Adipose tissue (tissue), 3 donors: Measurements from ENCODE around the gene OR8J3. TPM values are rescaled to one million over a fixed set of nuclear protein-coding genes. Genes with fewer than 3 reads are reported as not detected.
"Not testable (repeated sequence)": the region's sequence is repeated elsewhere in the genome, so short reads cannot be mapped to it uniquely, and the experiment has no call there.

Experiments used
- H3K27ac ChIP-seq: one replicate; pipeline ENCODE4 v1.5.1; 2013; ENCODE audit warnings: low read depth, low read length
- WGBS, 3 donors: extraction: QIAGEN DNeasy Blood & Tissue Kit; methylation state at CpG; one replicate each; pipeline ENCODE4 v1.1.7; 2013; 5-methylcytosine and 5-hydroxymethylcytosine counted together
- polyA plus RNA-seq, 3 donors: library from polyadenylated mRNA; stranded (reverse); fragments of 200-250 nt; gene quantifications; one replicate each; pipeline ENCODE4 v1.2.3, GENCODE V29; 2013
- donor health status: healthy with polysubstance abuse.
- donor health status: Bipolar disorder and iron deficiency.
- donor health status: healthy.

Gene OR8J3, protein sequence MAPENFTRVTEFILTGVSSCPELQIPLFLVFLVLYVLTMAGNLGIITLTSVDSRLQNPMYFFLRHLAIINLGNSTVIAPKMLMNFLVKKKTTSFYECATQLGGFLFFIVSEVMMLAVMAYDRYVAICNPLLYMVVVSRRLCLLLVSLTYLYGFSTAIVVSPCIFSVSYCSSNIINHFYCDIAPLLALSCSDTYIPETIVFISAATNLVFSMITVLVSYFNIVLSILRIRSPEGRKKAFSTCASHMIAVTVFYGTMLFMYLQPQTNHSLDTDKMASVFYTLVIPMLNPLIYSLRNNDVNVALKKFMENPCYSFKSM
- polyA plus RNA-seq, result not detected

DNA sequence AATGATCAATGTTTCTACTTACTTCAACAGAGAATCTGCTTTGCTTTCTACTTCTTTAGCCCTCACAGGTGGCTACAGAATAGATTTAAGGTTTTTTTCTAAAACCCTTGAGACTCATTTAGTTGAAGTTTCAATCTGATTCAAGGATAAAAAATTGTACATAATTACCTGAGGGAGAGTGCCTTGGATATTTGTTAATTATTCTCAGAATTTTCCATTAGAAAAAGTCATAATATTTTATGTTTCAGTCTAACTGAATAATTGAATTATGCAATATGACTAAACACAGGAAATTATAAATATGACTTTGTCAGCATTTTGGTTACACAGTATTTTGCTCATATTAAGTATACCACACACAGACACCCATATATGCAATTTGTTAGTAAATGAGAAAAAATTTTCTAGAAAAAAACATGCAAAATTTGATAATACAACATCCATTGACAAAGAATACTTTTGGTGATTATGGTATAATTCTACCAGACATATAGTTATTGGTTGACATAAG, at the start of gene OR8J3:
Gene OR8J3 (minus strand): TSS at position 51 of the 511 bp plus-strand sequence. CDS start 2,483 bp downstream, outside the sequence.
- H3K27ac ChIP-seq, result no peak within 1 kb of the TSS

DNA sequence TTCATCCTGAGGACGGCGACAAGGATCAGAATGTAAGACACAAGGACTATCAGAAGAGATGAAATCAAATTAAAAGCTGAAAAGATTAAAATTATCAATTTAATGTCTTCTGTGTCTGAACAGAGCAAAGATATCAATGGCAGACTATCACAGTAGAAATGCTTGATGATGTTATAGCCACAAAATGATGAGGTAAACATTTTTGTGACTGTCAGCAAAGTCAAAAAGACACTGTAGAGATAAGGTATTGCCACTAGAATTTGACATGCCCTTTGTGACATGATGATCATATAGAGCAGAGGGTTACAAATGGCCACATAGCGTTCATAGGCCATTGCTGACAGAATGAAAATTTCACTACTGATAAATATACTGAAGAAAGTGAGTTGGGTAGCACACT, 48.6 kb upstream of the OR8J3 start:
- H3K27ac ChIP-seq, result no peak overlapping the region
- WGBS, 3 donors, result 86 to 91% (median 90%) methylated on average over 3 of the region's 3 CpGs

DNA sequence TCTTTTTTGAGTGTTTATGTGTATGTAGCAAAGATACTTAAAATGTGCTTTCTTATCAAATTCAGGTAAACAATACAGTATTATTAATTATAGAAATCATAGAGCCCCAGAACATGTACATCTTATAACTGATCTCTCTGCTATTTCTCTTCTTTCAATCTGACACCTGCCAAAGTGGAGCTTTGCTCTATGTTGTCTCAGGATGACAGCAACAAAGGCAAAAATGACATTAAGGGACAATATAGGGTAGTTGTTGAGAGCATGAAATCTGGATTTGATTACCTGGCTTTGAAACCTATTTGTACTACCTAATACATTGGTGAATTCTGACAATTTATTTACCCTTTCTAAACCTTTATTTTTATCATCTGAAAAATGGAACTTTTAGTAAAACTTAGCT, 43.5 kb upstream of the OR8J3 start:
- no peak overlapping the region for H3K27ac ChIP-seq

DNA sequence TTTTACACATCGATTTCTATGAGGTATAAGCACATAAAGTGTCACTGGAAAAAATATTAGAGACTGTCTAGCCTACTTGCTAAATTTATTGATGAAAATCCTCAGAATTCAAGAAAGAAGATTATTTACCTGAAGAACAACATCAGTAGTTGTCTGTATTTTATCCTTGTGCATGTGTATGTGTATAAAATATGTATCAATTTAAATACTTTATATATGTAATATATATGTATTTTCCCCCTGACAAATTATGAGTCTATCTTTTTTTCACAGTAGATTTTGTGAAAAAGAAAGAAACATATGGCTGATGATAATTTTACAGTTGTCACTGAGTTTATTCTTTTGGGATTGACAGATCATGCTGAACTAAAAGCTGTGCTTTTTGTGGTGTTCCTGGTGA, 36.3 kb upstream of the OR8J3 start, which contains the start of gene OR5J2:
Gene OR5J2 (plus strand): TSS at position 301 of the 400 bp plus-strand sequence. CDS start 0 bp downstream, at position 301.
- WGBS, 3 donors, result 61 to 73% (median 66%) methylated on average over 1 of the region's 1 CpG
- H3K27ac ChIP-seq, result no peak within 1 kb of the TSS

DNA sequence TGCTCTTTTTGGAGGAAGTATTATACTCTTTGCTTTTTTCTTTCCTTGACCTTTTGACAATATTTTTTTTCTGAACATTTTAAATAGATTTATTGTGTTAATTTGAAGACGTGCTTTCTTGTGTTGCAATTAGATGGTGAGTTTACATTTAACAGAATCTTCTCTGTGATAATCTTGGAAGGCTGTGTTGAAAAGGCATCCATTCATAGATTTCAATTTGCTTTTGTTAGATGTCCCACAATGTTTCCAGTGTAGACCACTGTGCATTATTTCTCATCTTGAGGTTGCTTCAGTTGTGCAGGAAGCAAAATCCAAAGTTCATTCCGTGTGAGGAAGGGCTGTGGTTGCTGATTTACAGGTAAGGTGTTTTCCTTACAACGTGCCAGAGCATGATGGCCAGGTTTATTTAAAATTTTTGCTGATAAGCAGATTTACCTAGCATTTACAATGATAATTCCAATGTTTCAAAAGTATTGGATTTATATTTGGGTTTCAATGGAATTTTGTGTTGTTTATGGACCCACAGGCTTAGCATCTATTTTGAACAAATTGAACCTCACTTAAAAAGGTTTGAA, 32.3 kb upstream of the OR8J3 start:
- 26 to 61% (median 59%) methylated on average over 3 of the region's 3 CpGs for whole genome bisulfite sequencing, 3 donors
- no peak overlapping the region for H3K27ac ChIP-seq

DNA sequence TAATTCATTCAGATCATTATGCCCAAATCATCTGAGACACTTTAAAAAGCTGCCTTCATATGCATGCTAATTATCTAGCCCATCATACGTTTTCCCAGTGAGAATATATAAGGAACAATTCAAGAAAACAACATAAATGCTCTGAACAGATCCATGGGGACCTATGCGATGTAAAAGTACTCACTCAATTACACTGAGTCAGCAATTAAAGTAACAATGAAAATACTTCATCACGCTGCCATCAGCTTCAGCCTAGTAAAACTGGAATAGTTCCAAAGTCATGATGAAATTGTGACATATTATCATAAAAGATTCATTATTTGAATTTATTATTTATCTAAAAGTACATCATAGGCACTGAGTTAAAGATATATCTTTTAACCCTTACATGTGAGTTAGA, 23.8 kb upstream of the OR8J3 start:
- H3K27ac ChIP-seq, result no peak overlapping the region
- WGBS, 3 donors, result 41 to 69% (median 59%) methylated on average over 3 of the region's 3 CpGs

DNA sequence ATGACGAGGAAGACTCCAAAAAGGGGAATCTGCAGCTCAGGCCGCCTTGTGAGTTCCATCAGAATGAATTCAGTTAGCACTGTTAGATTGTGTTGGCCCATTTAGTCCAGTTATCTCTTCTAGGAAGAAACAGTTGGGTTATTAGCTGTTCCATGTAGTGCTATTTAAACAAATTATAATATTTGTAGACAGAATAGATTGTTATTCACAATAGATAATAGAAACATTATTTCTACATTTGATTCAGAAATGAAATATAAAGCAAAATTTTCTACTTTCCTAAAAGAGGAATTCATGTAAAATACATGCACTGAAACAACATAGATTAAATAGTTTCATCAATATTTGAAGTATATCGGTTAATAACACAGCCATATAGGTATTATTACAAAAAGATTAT, 20.2 kb upstream of the OR8J3 start, which contains the start of gene OR8K5:
Gene OR8K5 (minus strand): TSS at position 101 of the 400 bp plus-strand sequence. CDS start 0 bp downstream, at position 101.
- 67 to 82% (median 74%) methylated on average over 3 of the region's 3 CpGs for WGBS, 3 donors
- H3K27ac ChIP-seq, result no peak within 1 kb of the TSS

DNA sequence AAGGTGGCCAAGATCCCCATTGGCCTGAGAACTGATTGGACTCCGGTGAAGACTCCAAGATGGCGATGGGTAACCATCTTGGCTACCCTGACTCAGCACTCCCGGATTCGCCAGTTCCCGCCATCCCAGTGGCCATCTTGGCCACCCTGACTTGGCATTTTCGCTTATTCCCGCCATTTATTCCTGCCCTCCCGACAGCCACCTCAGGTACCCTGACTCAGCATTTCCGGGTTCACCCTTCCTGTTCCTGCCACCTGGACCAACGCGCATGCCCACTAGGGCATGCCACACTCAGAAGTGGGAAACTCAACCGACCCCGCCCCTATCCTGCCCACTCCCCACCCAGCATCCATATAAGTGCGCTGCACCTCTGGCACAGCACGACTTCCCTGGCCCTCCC, 12.3 kb upstream of the OR8J3 start:
- no peak overlapping the region for H3K27ac ChIP-seq
- 85 to 93% (median 89%) methylated on average over 15 of the region's 15 CpGs for WGBS, 3 donors

DNA sequence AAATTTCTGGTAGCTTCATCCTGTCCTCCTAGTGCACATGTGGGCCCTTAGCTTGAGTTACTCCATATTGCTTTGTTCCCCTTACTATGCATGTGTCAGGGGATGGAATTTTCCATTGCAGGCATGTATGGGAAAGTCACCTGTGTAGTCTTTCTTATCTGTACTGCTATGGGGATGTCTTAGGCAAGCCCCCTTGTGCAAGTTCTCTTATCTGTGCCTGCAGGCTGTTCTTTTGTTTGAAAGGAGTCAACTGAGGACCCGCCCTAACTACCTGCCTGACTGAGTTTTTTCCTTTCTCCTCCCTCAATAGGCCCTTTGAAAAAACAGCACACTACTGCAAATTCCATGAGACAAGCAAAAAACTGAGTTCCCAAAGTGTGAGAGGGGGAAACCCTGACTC, 11.4 kb upstream of the OR8J3 start:
- H3K27ac ChIP-seq, result no peak overlapping the region
- WGBS, 3 donors, result 54 to 71% (median 63%) methylated on average over 1 of the region's 1 CpG

DNA sequence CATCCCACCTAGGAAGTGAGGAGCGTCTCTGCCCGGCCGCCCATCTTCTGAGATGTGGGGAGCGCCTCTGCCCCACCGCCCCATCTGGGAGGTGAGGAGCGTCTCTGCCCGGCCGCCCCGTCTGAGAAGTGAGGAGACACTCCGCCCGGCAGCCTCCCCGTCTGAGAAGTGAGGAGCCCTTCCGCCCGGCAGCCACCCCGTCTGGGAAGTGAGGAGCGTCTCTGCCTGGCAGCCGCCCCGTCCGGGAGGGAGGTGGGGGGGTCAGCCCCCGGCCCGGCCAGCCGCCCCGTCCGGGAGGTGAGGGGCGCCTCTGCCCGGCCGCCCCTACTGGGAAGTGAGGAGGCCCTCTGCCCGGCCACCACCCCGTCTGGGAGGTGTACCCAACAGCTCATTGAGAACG, 3.7 kb upstream of the OR8J3 start:
- H3K27ac ChIP-seq, result not testable (repeated sequence)
- 90 to 93% (median 92%) methylated on average over 17 to 28 of the region's 30 CpGs for WGBS, 3 donors

DNA sequence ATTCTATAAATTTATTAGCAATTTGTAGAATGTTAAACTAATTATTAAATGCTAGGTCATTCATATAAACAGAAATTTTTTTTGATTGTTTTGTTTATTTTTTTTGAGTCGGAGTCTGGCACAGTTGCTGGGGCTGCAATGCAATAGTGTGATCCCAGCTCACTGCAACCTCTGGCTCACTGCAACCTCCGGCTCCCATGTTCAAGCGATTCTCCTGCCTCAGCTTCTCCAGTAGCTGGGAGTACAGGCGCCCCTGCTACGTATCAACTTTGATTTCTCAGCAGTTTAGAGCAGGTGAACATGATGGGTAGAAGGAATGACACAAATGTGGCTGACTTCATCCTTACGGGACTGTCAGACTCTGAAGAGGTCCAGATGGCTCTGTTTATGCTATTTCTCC, 17.9 kb downstream of the OR8J3 start, which contains the start of gene OR8H3:
Gene OR8H3 (plus strand): TSS at position 301 of the 400 bp plus-strand sequence. CDS start 0 bp downstream, at position 301.
- H3K27ac ChIP-seq, result no peak within 1 kb of the TSS
- 61 to 79% (median 72%) methylated on average over 6 of the region's 6 CpGs for WGBS, 3 donors

DNA sequence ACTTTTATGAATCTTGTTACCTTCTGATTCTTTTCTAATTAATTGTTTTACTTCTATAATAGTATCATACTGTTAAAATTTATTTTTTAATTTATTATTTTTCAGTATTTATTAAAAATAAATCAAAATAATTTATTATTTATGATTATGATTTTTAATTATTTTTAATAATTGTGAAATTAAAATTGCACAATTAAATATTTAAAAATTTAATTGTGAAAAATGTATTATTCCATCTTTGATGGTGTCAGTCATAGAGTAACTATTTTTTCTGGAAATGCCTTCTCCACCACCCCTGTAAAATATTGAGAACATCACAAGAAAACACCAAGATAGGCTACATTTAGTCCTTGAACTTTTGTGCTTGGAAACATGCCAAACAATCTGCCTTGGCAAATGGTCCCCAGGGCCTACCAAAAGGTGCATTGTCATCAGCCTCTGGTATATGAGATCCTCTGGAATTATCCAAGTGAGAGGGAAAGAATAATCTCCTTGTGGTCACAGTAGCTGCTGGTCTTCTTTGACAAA, 36.7 kb downstream of the OR8J3 start, which contains the start of gene OR8H2:
Gene OR8H2 (plus strand): TSS at position 478 of the 528 bp plus-strand sequence. CDS start 1,356 bp downstream, outside the sequence.
- H3K27ac ChIP-seq, result no peak within 1 kb of the TSS

DNA sequence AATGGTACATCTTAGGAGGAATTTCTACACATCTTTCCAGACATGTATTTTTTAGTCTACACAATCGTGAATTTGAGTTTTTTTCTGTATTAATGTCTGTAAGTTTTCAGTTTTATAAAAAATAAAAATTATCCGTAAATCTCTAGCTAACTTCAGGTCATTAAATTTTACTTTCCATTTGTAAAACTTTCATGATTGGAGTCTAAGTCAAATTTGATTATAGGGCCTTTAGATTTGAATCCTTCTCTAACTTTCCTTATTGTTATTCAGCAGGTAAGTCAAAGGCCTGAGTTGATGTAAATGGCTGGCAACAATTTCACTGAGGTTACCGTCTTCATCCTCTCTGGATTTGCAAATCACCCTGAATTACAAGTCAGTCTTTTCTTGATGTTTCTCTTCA, 47.0 kb downstream of the OR8J3 start, which contains the start of gene OR8I2:
Gene OR8I2 (plus strand): TSS at position 301 of the 400 bp plus-strand sequence. CDS start 0 bp downstream, at position 301.
- H3K27ac ChIP-seq, result no peak within 1 kb of the TSS
- 61 to 76% (median 70%) methylated on average over 3 of the region's 3 CpGs for WGBS, 3 donors

DNA sequence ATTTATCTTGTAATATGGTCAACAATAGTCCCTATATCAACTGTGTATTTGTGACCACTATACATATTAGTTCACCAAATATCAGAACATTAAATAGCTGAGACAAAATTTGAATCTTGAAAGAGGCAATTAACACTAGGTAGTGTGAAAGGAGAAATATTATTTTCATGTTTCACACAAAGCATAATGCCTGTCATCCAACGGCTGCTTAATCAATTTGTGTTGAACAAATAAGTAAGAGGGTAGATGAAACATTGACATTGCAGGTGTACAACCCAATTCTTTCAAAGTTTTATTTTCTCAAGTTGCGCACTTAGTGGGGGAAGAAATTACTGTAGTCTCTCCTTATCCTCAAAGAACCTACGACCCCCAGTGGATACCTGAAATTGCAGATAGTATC, 50.3 kb downstream of the OR8J3 start:
- no peak overlapping the region for H3K27ac ChIP-seq
- 44 to 82% (median 67%) methylated on average over 3 of the region's 3 CpGs for WGBS, 3 donors

Other genes starting within 250 kb of the OR8J3 start
- not detected for gene OR5W2, start 225.6 kb downstream of the OR8J3 start, polyA plus RNA-seq
- gene OR5I1, start 203.8 kb downstream of the OR8J3 start, polyA plus RNA-seq, result not detected
- gene OR10AG1, start 170.3 kb downstream of the OR8J3 start, polyA plus RNA-seq, result not detected
- gene OR5F1, start 145.6 kb downstream of the OR8J3 start, polyA plus RNA-seq, result not detected
- gene OR5AS1, start 112.5 kb downstream of the OR8J3 start, polyA plus RNA-seq, result not detected
- gene OR8I2, start 46.9 kb downstream of the OR8J3 start, polyA plus RNA-seq, result not detected
- gene OR8H2, start 36.5 kb downstream of the OR8J3 start, polyA plus RNA-seq, result not detected
- not detected for gene OR8H3, start 17.8 kb downstream of the OR8J3 start, polyA plus RNA-seq
- gene OR8K5, start 20.1 kb upstream of the OR8J3 start, polyA plus RNA-seq, result not detected
- not detected for gene OR5J2, start 36.4 kb upstream of the OR8J3 start, polyA plus RNA-seq
- not detected for gene OR5T2, start 94.1 kb upstream of the OR8J3 start, polyA plus RNA-seq
- gene OR5T3, start 112.1 kb upstream of the OR8J3 start, polyA plus RNA-seq, result not detected
- gene OR5T1, start 134.0 kb upstream of the OR8J3 start, polyA plus RNA-seq, result not detected
- not detected for gene OR8H1, start 152.1 kb upstream of the OR8J3 start, polyA plus RNA-seq
- gene OR8K3, start 174.9 kb upstream of the OR8J3 start, polyA plus RNA-seq, result not detected
- not detected for gene OR8K1, start 205.8 kb upstream of the OR8J3 start, polyA plus RNA-seq
- gene OR8J1, start 214.1 kb upstream of the OR8J3 start, polyA plus RNA-seq, result not detected
- not detected for gene OR8U1, start 235.4 kb upstream of the OR8J3 start, polyA plus RNA-seq